ENCODE results near the gene NES.

- TF ChIP-seq CTCF (IDR thresholded peaks at IDR 0.05) (no peak), POLR2A (IDR thresholded peaks at IDR 0.05) (no peak)
Observed at GRCh38 chr1:156655151-156655903, 21.9 kb downstream of the NES start.
